ENCODE results near the gene RAB40C. TPM values are rescaled to one million over a fixed set of nuclear protein-coding genes. Genes with fewer than 3 reads are reported as not detected.

RAB40C gene
- total and polyA plus RNA-seq, 4 donors: 6.1 to 11.0 (median 9.2) TPM

- no peak for TF ChIP-seq CTCF (IDR thresholded peaks at IDR 0.05; ENCODE audit: low read depth, low read length, missing input control)
Measured at GRCh38 chr16:649631-650030, 59.8 kb downstream of the RAB40C start (continued).

DNA sequence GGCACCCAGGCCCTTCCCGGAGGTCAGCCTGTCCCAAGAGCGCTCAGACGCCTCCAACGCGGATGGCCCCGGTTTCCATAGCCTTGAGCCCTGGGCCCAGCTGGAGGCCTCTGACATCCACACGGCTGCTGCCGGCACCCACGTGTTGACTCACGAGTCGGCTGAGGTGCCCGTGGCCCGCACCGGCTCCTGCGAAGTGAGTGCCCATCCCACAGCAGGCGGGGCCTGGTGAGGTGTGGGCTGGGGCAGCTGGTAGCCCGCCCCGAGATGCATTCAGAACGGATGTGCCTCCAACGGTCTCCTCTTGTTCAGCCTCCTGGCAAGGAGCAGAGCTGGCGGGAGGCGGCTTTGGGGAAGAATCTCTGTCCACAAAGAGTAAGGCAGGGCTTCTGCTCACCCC, 62.0 kb downstream of the RAB40C start:
- H3K27me3 ChIP-seq (ENCODE audit: control insufficient read depth in 4 of 4, insufficient read depth in 4 of 4, low read length in 3 of 4): no peaks in the 10 kb centered on the region
- no peak for TF ChIP-seq FOXA1 (IDR thresholded peaks at IDR 0.05)
- no peak for TF ChIP-seq CTCF (IDR thresholded peaks at IDR 0.05; ENCODE audit: low read depth, low read length, missing input control)
- TF ChIP-seq FOXA2 (IDR thresholded peaks at IDR 0.05): no peak
- no peak for TF ChIP-seq EGR1 (IDR thresholded peaks at IDR 0.05; ENCODE audit: low read depth in 2 of 2)
- TF ChIP-seq, protein P1, sequence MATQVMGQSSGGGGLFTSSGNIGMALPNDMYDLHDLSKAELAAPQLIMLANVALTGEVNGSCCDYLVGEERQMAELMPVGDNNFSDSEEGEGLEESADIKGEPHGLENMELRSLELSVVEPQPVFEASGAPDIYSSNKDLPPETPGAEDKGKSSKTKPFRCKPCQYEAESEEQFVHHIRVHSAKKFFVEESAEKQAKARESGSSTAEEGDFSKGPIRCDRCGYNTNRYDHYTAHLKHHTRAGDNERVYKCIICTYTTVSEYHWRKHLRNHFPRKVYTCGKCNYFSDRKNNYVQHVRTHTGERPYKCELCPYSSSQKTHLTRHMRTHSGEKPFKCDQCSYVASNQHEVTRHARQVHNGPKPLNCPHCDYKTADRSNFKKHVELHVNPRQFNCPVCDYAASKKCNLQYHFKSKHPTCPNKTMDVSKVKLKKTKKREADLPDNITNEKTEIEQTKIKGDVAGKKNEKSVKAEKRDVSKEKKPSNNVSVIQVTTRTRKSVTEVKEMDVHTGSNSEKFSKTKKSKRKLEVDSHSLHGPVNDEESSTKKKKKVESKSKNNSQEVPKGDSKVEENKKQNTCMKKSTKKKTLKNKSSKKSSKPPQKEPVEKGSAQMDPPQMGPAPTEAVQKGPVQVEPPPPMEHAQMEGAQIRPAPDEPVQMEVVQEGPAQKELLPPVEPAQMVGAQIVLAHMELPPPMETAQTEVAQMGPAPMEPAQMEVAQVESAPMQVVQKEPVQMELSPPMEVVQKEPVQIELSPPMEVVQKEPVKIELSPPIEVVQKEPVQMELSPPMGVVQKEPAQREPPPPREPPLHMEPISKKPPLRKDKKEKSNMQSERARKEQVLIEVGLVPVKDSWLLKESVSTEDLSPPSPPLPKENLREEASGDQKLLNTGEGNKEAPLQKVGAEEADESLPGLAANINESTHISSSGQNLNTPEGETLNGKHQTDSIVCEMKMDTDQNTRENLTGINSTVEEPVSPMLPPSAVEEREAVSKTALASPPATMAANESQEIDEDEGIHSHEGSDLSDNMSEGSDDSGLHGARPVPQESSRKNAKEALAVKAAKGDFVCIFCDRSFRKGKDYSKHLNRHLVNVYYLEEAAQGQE (IDR thresholded peaks at IDR 0.05): no peak
- TF ChIP-seq JUND (IDR thresholded peaks at IDR 0.05): no peak
- TF ChIP-seq HNF4A (conservative IDR thresholded peaks at IDR 0.05): no peak
- no peak for TF ChIP-seq ATF3 (IDR thresholded peaks at IDR 0.05)
- no peak for TF ChIP-seq SP1 (IDR thresholded peaks at IDR 0.05)
- no peak for TF ChIP-seq HNF4G (IDR thresholded peaks at IDR 0.05)
- TF ChIP-seq RAD21 (IDR thresholded peaks at IDR 0.05): no peak
- TF ChIP-seq TAF1 (conservative IDR thresholded peaks at IDR 0.05): no peak
- no peak for TF ChIP-seq YY1 (IDR thresholded peaks at IDR 0.05)
- no peak for TF ChIP-seq NR2F2 (IDR thresholded peaks at IDR 0.05)
- no peak for TF ChIP-seq GABPA (IDR thresholded peaks at IDR 0.05 in 1 of 2, conservative IDR thresholded peaks at IDR 0.05 in 1 of 2)
- no peak for TF ChIP-seq RXRA (IDR thresholded peaks at IDR 0.05)
- 97% methylated on average over 22 of the region's 22 CpGs for WGBS
- H3K9me3 ChIP-seq (ENCODE audit: control insufficient read depth in 4 of 4, low read length in 3 of 4): no peaks in the 10 kb centered on the region
- no peak for DNase-seq (ENCODE audit: low spot score)
- no peak overlapping the region for H3K4me3 ChIP-seq (ENCODE audit: low read depth in 1 of 3, low read length in 3 of 3)
- H3K36me3 ChIP-seq (ENCODE audit: control insufficient read depth in 4 of 4, insufficient read depth in 3 of 4, low read depth in 1 of 4, low read length in 3 of 4): peaks cover 0 to 5% (median 1%) of the 10 kb centered on the region in 4 donors
- peaks cover 0 to 35% (median 21%) of the 10 kb centered on the region in 4 donors for H3K4me1 ChIP-seq (ENCODE audit: control insufficient read depth in 4 of 4, insufficient read depth in 4 of 4, low read length in 3 of 4)
- no peak overlapping the region for H3K9ac ChIP-seq (ENCODE audit: low read depth in 1 of 2, low read length in 2 of 2)
- no peak overlapping the region for H3K27ac ChIP-seq (ENCODE audit: low read depth in 1 of 2, low read length in 2 of 2)

All from liver (tissue), 9 donors.